Activated effector memory CD4-positive, alpha-beta T cell treated with Interleukin-2 at 50 U/mL for 16 hours (primary cell): ENCODE measurements around the gene RALGAPA1.
"Not testable (repeated sequence)": the region's sequence is repeated elsewhere in the genome, so short reads cannot be mapped to it uniquely, and the experiment has no call there.

Source experiments
- DNase-seq: peaks from one replicate; pipeline ENCODE4 v3.0.0-alpha.2; 2020

RALGAPA1 gene

DNA sequence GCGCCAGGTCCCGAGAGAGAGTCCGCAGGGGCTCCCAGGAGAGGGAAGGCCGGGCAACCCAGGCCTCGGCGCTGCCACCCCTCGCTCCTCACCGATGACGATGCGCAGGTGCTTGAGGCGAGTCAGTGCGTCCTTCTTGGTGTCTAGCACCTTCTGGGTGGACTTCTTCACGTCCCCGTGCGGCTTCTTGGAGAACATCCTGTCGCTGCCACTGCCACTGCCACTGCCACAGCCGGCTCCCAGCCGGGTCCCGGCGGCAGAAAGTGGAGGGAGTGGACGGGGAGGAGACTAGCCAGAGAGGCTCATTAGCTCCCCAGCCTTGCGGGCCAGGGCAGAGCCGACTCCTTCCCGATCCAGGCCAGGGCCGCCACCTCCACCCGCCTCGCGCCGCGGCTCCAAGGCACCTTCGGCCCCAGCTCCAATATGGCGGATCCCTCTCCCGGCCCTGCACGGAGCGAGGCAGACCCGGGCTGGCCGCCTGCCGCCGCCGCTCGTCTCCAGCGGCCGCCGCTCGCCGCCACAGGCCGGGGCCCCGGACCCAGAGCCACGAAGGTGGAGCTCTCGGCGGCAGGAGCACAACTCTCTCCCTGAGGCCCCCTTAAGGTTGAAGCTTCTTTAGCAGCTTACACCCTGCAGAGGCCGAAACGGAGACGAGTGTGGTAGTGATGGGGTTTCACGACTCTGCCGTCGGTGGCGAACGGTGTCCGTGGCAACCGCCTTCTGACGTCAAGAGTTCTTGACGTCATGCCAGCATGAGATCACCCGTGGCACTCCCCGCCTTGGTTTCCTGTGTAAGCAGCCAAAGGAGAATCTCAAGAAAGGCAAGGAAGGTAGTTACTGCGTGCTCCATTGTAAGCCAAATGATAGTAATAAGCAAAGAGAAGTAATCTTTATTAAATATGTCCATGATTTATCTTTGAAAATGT lies at the start of gene RALGAPA1:
RALGAPA1 (minus strand) TSS at position 658 of the 926 bp plus-strand sequence; CDS start at position 198, 460 bp downstream.
- DNase-seq, result peak; percentile 85

DNA sequence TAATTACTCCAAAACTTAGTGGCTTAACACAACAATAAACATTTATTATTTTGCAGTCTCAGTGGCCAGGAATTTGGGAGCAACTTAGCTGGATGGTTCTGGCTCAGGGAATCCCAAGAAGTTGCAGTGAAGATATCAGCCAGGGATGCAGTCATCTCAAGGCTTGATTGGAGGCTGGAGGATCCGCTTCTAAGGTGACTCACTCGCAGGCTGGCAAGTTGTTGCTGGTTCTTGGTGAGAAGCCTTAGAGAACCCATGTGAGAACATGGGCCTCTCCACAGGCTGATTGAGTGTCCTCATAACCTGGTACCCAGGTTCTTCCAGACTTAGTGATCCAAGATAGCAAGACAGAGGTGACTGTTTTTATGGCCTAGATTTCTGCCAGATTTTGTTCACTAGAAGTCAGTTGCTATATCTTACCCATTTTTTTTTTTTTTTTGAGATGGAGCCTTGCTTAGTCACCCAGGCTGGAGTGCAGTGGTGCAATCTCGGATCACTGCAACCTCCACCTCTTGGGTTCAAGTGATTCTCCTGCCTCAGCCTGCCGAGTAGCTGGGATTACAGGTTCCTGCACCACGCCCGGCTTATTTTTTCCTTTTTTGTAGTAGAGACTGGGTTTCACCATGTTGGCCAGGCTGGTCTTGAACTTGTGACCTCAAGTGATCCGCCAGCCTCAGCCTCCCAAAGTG lies 49.6 kb upstream of the RALGAPA1 start:
- DNase-seq, result no peak

DNA sequence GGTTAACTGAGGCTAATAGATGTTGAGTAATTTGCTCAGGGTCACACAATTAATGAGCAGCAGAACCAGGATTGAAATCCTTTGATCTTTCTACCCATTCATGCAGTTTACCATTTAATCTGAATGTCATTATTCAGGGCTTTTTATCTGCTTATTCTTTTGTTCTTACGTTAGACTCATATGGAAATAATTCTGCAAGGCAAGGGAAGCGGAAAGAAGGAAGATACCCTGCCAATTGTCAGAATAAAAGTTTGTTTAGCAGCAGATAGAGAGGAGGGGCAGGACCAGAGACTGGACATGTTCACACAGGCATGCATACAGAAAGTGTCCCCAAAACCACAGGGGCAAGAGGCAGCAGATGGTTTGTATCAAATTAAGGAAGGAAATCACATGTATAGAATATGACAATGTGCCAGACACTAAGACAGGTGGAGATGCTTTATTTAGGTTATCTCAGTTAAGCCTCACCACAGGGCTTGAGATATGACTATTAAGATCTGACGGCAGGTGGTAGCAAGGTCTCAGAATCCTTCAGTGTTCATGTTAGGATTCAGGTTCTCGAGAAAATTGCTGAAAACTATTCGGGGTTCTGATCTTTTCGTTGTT lies 46.9 kb upstream of the RALGAPA1 start:
- no peak for DNase-seq

DNA sequence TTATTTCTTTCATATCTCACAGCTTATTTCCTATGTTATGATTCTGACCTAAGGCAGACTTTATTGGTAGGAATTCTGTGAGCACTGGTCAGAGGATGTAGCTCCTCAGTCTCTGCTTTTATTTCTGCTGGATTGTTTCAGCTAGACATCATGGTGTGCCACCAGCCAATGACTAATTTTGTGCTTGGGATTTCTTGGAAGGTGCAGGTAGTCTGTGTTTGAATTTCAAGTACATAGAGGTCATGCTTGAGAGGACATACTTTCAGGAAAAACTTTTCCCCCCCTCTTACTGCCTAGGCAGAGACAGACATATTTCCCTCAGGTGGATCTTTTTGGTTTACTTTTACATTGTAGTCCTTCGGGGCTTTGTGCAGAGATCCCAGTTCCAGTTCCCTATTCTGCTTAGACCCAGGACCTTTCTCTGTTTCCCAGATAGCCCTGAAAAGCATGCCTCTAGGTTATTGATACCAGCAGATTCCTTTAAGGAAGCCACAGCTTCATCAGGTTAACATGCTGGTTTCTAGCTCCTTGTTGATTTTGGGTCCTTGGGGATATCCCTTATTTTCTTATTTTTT lies 45.7 kb upstream of the RALGAPA1 start:
- DNase-seq, result no peak

DNA sequence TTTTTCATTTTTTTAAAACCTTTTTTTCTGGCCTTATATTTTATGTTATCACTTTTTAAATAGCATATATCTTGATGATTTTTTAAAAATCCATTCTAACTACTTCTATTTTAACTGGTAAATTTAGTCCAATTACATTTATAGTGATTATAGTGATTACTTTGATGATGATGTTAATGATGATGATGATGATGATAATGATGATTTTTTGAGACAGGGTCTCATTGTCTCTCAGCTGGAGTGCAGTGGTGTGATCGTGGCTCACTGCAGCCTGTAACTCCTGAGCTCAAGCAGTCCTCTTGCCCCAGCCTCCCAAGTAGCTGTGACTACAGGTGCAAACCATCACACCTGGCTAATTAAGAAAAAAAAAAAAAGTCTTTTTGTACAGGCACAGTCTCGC lies 44.1 kb upstream of the RALGAPA1 start:
- DNase-seq, result no peak

- no peak for DNase-seq
These were observed 42.7 kb upstream of the RALGAPA1 start for GRCh38 chr14:35851823-35852222.

- DNase-seq, result no peak
These were observed 40.0 kb upstream of the RALGAPA1 start for GRCh38 chr14:35849122-35849521.

DNA sequence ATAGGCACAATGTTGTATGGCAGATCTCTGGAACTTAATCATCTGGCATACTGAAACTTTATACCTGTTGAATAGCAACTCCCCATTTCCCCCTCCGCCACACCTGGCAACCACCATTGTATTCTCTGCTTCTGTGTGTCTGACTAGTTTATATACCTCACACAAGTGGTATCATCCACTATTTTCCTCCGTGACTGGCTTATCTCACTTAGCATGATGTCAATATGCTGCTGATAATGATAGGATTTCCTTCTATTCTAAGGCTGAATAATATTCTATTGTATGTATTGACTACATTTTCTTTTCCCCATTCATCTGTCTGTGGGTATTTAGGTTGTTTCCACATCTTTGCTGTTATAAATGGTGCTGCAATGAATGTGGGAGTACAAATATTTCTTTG lies 38.5 kb upstream of the RALGAPA1 start:
- DNase-seq, result no peak

DNA sequence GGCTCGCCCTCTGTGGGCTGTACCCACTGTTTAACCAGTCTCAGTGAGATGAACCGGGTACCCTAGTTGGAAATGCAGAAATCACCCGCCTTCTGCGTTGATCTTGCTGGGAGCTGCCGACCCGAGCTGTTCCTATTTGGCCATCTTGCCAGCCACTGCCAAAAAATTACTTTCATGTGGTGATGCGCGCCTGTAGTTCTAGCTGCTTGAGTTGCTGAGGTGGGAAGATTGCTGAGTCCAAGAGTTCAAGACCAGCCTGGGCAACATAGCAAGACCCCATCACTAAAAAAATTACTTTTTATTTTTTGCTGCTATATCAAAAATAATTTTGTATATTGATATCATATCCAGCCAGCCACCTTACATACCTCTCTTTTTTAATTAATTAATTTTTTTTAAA lies 35.4 kb upstream of the RALGAPA1 start:
- DNase-seq, result no peak

GRCh38 chr14:35842245-35842644 lies 33.1 kb upstream of the RALGAPA1 start:
- DNase-seq, result not testable (repeated sequence)

GRCh38 chr14:35841704-35842103 lies 32.6 kb upstream of the RALGAPA1 start:
- not testable (repeated sequence) for DNase-seq

GRCh38 chr14:35835208-35835982 lies 26.3 kb upstream of the RALGAPA1 start:
- DNase-seq, result no peak

DNA sequence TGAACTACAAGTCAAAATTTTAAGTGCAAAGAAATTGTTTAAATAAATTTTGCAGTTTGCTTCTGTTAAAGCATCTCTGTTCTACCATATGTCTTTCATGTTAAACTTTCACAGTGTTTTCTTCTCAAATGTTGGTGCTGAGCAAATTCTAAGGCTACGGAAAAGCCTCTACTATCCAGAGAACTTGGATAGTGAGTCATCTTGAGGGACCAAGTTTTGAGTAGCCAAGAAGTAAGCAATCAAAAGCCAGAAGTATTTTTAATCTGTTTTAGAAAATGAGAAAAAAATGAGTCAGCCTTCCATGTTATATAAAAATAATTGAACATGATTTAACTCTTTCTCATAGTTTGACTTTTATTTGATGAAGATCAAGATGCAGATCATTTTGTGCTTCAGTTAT lies 20.4 kb upstream of the RALGAPA1 start:
- no peak for DNase-seq

DNA sequence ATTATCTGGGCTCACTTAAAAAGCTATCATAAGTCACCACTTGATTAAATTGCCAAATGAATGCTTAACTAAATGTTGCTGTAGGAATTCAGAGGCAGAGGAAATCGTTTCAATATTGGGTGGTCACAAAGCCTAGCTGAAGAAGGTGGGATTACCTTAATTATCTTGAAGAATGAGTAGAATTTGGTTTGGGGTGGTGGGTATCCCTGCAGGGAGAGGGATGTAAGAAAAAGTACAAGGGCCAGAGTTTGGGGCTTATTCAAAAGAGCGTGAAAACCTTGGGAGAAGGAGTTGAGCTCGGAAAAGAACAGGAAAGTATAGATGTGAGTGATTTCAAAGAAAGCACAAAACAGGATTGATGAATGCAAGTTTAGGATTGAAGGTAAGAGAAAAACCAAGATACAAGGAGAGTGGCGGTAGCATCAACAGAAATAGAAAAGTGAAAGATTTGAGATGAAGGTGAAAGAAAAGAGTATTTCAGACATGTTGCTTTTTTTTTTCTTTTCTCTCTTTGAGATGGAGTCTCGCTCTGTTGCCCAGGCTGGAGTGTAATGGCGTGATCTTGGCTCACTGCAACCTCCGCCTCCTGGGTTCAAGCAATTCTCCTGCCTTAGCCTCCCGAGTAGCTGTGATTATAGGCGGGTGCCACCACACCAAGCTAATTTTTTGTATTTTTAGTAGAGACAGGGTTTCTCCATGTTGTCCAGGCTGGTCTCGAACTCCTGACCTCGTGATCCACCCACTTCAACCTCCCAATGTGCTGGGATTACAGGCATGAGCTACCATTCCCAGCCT lies 18.8 kb upstream of the RALGAPA1 start:
- no peak for DNase-seq

DNA sequence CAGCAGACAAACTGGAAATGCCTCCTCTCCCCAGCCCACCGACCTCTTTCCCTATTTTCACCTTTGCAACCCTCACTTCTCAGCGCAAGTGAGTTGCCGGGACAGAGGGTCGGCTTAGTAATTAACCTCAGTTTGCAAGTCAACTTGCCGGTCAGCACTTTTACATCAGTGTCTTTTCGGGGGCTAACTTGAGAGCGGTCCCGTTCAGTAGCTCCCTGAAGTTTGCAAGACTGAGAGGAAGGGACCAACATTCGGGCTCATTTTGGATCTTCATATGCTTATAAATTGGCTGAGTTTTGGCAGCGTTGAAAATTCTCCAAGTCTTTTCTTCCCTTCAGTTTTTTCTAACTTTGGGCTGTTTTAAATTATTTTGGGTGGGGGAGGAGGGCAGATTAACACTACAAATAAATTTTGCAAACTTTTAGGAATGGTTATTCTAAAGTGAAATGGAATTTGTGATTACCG lies 17.9 kb upstream of the RALGAPA1 start:
- no peak for DNase-seq

- peak; percentile 92 for DNase-seq
These were observed 17.3 kb upstream of the RALGAPA1 start, which contains the start of gene BRMS1L for GRCh38 chr14:35826218-35826951. Gene BRMS1L (plus strand): TSS chr14:35826338. CDS start chr14:35826517, 179 bp downstream.

GRCh38 chr14:35825968-35826217 lies 16.8 kb upstream of the RALGAPA1 start:
- no peak for DNase-seq

DNA sequence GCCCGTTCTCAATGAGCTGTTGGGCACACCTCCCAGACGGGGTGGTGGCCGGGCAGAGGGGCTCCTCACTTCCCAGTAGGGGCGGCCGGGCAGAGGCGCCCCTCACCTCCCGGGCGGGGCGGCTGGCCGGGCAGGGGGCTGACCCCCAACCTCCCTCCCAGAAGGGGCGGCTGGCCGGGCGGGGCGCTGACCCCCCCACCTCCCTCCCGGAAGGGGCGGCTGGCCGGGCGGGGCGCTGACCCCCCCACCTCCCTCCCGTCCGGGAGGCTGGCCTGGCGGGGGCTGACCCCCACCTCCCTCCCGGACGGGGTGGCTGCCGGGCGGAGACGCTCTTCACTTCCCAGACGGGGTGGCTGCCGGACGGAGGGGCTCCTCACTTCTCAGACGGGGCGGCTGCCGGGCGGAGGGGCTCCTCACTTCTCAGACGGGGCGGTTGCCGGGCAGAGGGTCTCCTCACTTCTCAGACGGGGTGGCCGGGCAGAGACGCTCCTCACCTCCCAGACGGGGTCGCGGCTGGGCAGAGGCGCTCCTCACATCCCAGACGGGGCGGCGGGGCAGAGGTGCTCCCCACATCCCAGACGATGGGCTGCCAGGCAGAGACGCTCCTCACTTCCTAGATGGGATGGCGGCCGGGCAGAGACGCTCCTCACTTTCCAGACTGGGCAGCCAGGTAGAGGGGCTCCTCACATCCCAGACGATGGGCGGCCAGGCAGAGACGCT lies 15.5 kb upstream of the RALGAPA1 start:
- DNase-seq, result not testable (repeated sequence)

DNA sequence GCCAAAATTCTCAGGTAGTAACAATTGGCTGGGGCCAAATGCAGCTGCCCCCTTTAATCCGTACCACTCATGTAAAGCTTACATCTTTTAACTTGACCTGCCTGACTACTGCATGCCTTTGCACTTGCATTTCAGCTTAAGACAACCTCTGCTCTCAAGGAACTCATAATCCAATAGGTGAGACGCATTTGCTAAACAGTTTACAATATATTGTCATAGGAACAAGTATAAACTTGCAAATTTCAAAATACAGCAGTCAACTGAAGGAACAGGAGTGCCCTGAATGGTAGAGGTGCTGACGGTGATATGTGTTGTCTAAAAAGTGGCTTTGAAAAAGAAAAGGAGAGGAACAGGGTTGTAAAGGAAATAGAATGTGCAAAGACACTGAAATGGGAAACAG lies 13.4 kb upstream of the RALGAPA1 start:
- no peak for DNase-seq
